ENCODE data around the gene SETBP1. TPM values are rescaled to one million over a fixed set of nuclear protein-coding genes. Genes with fewer than 3 reads are reported as not detected.

Gene SETBP1
- total RNA-seq, 1 experiment from 2014 or later, result 14.0 TPM

DNA sequence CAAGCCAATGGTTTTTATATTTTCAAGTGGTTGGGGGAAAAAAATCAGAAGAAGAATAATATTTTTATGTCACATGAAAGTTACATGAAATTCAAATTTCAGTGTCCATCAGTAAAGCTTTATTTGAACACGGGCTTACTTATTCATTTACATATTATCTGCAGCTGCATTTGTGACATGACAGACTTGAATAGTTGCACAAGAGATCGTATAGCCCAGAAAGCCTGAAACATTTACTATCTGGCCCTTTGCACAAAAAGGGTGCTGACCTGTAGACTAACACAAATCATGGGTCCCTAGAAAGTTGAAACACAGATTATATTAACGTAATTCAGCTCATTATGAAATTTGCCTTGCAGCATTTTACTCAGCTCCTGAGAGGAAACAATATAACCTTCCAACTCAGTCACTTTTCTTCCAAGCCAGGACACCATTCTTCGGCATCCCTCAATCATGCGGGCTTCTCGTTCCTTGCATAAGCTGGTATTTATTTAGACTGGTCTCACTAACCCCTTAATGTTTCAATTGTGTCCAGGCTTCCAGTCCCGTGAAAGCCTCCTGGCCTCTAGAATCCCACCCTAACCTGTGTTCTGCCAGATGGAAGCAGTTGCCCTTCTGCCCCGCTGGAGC lies 402.7 kb downstream of the SETBP1 start:
- Histone ChIP-seq H3K4me1 (ENCODE audit: insufficient read depth, low read length, poor library complexity, severe bottlenecking) (no peaks in the 10 kb centered on the region), H3K27ac (ENCODE audit: low read depth, low read length, poor library complexity, severe bottlenecking) (no peak overlapping the region), H3K9me3 (ENCODE audit: low read depth, low read length, poor library complexity, severe bottlenecking) (no peaks in the 10 kb centered on the region), H3K27me3 (replicated peaks; ENCODE audit: insufficient read depth, low read depth, low read length, poor library complexity) (no peaks in the 10 kb centered on the region), H3K4me3 (ENCODE audit: low read depth, low read length, poor library complexity, severe bottlenecking) (no peak overlapping the region), H3K36me3 (ENCODE audit: insufficient read depth, low read length, poor library complexity, severe bottlenecking) (no peaks in the 10 kb centered on the region)
- BruUV-seq (replicated peaks), result no TSS peak
- intact Hi-C loops (cut with micrococcal nuclease; ENCODE audit: unreplicated experiment), result no loop called here
- CTCF ChIA-PET, result no interaction called here
- DNase-seq (ENCODE audit: low spot score), result no peak
- POLR2A ChIA-PET (ENCODE audit: low non-redundant PET), result no interaction called here
- TF ChIP-seq EZH2 (IDR thresholded peaks at IDR 0.05; ENCODE audit: borderline replicate concordance, low read depth, low read length, poor library complexity, severe bottlenecking), result no peak
- TF ChIP-seq, protein P1, sequence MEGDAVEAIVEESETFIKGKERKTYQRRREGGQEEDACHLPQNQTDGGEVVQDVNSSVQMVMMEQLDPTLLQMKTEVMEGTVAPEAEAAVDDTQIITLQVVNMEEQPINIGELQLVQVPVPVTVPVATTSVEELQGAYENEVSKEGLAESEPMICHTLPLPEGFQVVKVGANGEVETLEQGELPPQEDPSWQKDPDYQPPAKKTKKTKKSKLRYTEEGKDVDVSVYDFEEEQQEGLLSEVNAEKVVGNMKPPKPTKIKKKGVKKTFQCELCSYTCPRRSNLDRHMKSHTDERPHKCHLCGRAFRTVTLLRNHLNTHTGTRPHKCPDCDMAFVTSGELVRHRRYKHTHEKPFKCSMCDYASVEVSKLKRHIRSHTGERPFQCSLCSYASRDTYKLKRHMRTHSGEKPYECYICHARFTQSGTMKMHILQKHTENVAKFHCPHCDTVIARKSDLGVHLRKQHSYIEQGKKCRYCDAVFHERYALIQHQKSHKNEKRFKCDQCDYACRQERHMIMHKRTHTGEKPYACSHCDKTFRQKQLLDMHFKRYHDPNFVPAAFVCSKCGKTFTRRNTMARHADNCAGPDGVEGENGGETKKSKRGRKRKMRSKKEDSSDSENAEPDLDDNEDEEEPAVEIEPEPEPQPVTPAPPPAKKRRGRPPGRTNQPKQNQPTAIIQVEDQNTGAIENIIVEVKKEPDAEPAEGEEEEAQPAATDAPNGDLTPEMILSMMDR (conservative IDR thresholded peaks at IDR 0.05; ENCODE audit: low read depth, low read length), result no peak

DNA sequence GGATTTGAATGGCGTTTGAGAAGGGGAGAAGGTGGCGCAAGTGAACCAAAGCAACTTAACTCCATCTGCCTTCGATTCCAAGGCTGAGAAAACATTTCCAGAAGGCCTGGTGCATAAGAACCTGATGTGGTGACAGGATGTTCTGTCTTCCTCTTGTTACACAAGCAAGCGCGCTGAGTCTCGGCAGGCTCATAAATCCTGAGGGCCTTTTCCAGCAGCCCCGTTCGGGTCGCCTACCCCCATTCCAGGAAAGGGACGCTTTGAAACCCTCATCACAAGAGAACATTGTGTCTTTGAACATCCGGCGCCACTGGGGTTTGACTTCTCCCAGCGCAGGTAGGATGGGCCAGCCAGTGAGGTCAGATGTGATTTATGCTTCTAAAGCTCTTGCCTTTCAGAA lies 403.5 kb downstream of the SETBP1 start:
- Histone ChIP-seq H3K27ac (ENCODE audit: low read depth, low read length, poor library complexity, severe bottlenecking) (no peak overlapping the region), H3K4me1 (ENCODE audit: insufficient read depth, low read length, poor library complexity, severe bottlenecking) (no peaks in the 10 kb centered on the region), H3K9me3 (ENCODE audit: low read depth, low read length, poor library complexity, severe bottlenecking) (no peaks in the 10 kb centered on the region), H3K27me3 (replicated peaks; ENCODE audit: insufficient read depth, low read depth, low read length, poor library complexity) (no peaks in the 10 kb centered on the region), H3K4me3 (ENCODE audit: low read depth, low read length, poor library complexity, severe bottlenecking) (no peak overlapping the region), H3K36me3 (ENCODE audit: insufficient read depth, low read length, poor library complexity, severe bottlenecking) (no peaks in the 10 kb centered on the region)
- ChIA-PET CTCF (no interaction called here), POLR2A (ENCODE audit: low non-redundant PET) (no interaction called here)
- no peak for DNase-seq (ENCODE audit: low spot score)
- BruUV-seq (replicated peaks), result no TSS peak
- TF ChIP-seq EZH2 (IDR thresholded peaks at IDR 0.05; ENCODE audit: borderline replicate concordance, low read depth, low read length, poor library complexity, severe bottlenecking), result no peak
- TF ChIP-seq, protein P1 (conservative IDR thresholded peaks at IDR 0.05; ENCODE audit: low read depth, low read length), result no peak
- intact Hi-C loops (cut with micrococcal nuclease; ENCODE audit: unreplicated experiment), result no loop called here

DNA sequence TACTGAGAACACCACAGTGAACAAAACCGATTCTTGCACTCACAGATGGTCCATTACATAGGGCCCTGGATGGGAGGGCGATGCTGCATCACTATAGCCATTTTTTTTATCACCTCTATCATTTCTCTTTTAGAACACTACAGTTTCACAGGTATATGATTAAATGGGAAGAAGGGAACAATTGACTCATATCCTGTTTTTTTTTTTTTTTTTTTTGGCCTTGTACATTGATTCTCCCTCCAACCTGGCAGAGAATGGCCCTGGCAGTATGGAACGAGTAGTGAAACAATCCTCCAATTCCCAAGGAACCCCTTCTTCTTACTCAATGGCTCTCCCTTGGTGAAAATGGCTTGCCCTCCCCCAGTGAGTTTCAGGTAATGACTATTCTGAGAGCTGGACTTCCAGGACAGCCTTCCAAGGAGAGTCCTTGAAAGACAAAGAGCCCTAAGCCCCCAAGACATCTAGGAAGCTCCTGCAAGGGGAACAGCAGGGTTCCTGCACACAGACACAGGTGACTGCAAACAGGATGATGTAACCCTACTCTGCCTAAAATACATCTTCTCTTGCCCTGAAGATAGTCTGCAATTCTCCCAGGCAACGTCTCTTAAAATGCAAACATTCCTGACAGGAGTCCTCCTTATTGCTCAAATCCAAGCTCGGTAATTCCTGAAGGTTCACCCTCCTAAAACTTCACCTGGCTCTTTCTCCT lies 405.4 kb downstream of the SETBP1 start:
- no TSS peak for BruUV-seq (replicated peaks)
- no peaks in the 10 kb centered on the region for H3K4me1 ChIP-seq (ENCODE audit: insufficient read depth, low read length, poor library complexity, severe bottlenecking)
- no peaks in the 10 kb centered on the region for H3K36me3 ChIP-seq (ENCODE audit: insufficient read depth, low read length, poor library complexity, severe bottlenecking)
- intact Hi-C loops (cut with micrococcal nuclease; ENCODE audit: unreplicated experiment), result no loop called here
- ChIA-PET CTCF (no interaction called here), POLR2A (ENCODE audit: low non-redundant PET) (no interaction called here)
- no peak for DNase-seq (ENCODE audit: low spot score)
- no peaks in the 10 kb centered on the region for H3K9me3 ChIP-seq (ENCODE audit: low read depth, low read length, poor library complexity, severe bottlenecking)
- H3K27ac ChIP-seq (ENCODE audit: low read depth, low read length, poor library complexity, severe bottlenecking), result no peak overlapping the region
- H3K4me3 ChIP-seq (ENCODE audit: low read depth, low read length, poor library complexity, severe bottlenecking), result no peak overlapping the region
- H3K27me3 ChIP-seq (replicated peaks; ENCODE audit: insufficient read depth, low read depth, low read length, poor library complexity), result no peaks in the 10 kb centered on the region
- TF ChIP-seq, protein P1 (conservative IDR thresholded peaks at IDR 0.05; ENCODE audit: low read depth, low read length), result no peak
- TF ChIP-seq EZH2 (IDR thresholded peaks at IDR 0.05; ENCODE audit: borderline replicate concordance, low read depth, low read length, poor library complexity, severe bottlenecking), result no peak
